GM12878 (cell line): Measurements from ENCODE around the gene CRYBB1. TPM values are rescaled to one million over a fixed set of nuclear protein-coding genes. Genes with fewer than 3 reads are reported as not detected.

ENCODE experiments used
- ATAC-seq: fragments of 200-7000 bp; cut with Tn5 transposase; 3 replicates; pipeline ENCODE4 v1.9.1; 2020; ENCODE audit warnings: mild to moderate bottlenecking, moderate library complexity
- BruUV-seq: library from RNA; stranded (reverse); fragments of 400-500 nt; replicated peaks from 2 replicates; lab custom pipeline; 2021; lab: Mats Ljungman, UMichigan
- CTCF ChIA-PET: fragments of 300-600 bp; sonication (Branson Sonifier 250); formaldehyde crosslinking; extraction: SDS; loops from one replicate; lab custom pipeline; 2021; ENCODE audit warnings: inconsistent platforms; lab: Yijun Ruan, JAX
- POLR2A ChIA-PET: fragments of 350-600 bp; formaldehyde crosslinking; extraction: SDS; loops from one replicate; lab custom pipeline; 2021; ENCODE audit warnings: inconsistent platforms; lab: Charles Lee
- RAD21 ChIA-PET: fragments of 300-600 bp; sonication (Branson Sonifier 250); formaldehyde crosslinking; loops from one replicate; lab custom pipeline; 2023; ENCODE audit warnings: antibody characterized with exemption; ENCODE audit not compliant: unreplicated experiment; lab: Charles Lee
- SMC1A ChIA-PET: fragments of 300-600 bp; sonication (Branson Sonifier 250); formaldehyde crosslinking; loops from one replicate; lab custom pipeline; 2023; ENCODE audit not compliant: unreplicated experiment, uncharacterized antibody; lab: Charles Lee
- DNase-seq: peaks from one replicate; pipeline ENCODE4 v3.0.0-alpha.2; 2011; ENCODE audit warnings: low read depth, low spot score
- FAIRE-seq: peaks from 3 replicates; lab custom pipeline; 2011; peaks lifted over from hg19 to GRCh38; lab: Jason Lieb, UNC
- H2AFZ ChIP-seq: 2 replicates; pipeline ENCODE4 v1.6.0; 2011; ENCODE audit warnings: low read depth, low read length, control low read depth; ENCODE audit not compliant: control insufficient read depth
- H3K27ac ChIP-seq: 2 replicates; pipeline ENCODE4 v1.5.1; 2011; ENCODE audit warnings: control low read depth; ENCODE audit not compliant: control insufficient read depth, insufficient read depth
- H3K27me3 ChIP-seq, 2 experiments: replicated peaks in 1 of 2; 2 replicates each; pipeline versions ENCODE4 v1.6.0 to v1.6.1; 2011; ENCODE audit warnings: low read length in 1 of 2; ENCODE audit not compliant: control insufficient read depth in 2 of 2, insufficient read depth in 2 of 2
- H3K36me3 ChIP-seq, 2 experiments: 2 replicates each; pipeline ENCODE4 v1.5.1; 2011; ENCODE audit warnings: low read length in 1 of 2; ENCODE audit not compliant: control insufficient read depth in 2 of 2, insufficient read depth in 2 of 2
- H3K4me1 ChIP-seq: 2 replicates; pipeline ENCODE4 v1.6.1; 2011; ENCODE audit warnings: mild to moderate bottlenecking, low read length, moderate library complexity, mixed read lengths; ENCODE audit not compliant: control insufficient read depth, insufficient read depth
- H3K4me2 ChIP-seq: 2 replicates; pipeline ENCODE4 v1.6.0; 2011; ENCODE audit warnings: control low read depth; ENCODE audit not compliant: control insufficient read depth, insufficient read depth
- H3K4me3 ChIP-seq: fragments of 200-600 bp; sonication (generic); 2 replicates; pipeline ENCODE4 v1.5.1; 2016
- H3K79me2 ChIP-seq: 2 replicates; pipeline ENCODE4 v1.6.0; 2011; ENCODE audit warnings: low read length; ENCODE audit not compliant: control insufficient read depth, insufficient read depth
- H3K9ac ChIP-seq: 2 replicates; pipeline ENCODE4 v1.8.0; 2011; ENCODE audit warnings: low read length, control low read depth, mixed read lengths; ENCODE audit not compliant: control insufficient read depth, insufficient read depth
- H3K9me3 ChIP-seq: replicated peaks from 3 replicates; pipeline ENCODE4 v1.5.1; 2011; ENCODE audit warnings: mild to moderate bottlenecking, low read length; ENCODE audit not compliant: control insufficient read depth, insufficient read depth
- H4K20me1 ChIP-seq: 2 replicates; pipeline ENCODE4 v1.6.0; 2011; ENCODE audit not compliant: control insufficient read depth, insufficient read depth
- CBFB ChIP-seq: IDR thresholded peaks from 2 replicates; pipeline ENCODE4 v1.6.1; 2016; ENCODE audit warnings: antibody characterized with exemption, low read depth
- KAT2A ChIP-seq: conservative IDR thresholded peaks from 2 replicates; pipeline ENCODE4 v1.6.1; 2011; ENCODE audit warnings: low read depth, low read length; ENCODE audit not compliant: control insufficient read depth
- MEF2A ChIP-seq: IDR thresholded peaks from 2 replicates; pipeline ENCODE4 v1.6.1; 2011; ENCODE audit warnings: low read depth, mild to moderate bottlenecking, low read length, moderate library complexity; ENCODE audit not compliant: insufficient read depth
- MXI1 ChIP-seq: fragments of 150-350 bp; IDR thresholded peaks from 2 replicates; pipeline ENCODE4 v1.6.1; 2011; ENCODE audit warnings: low read depth, mild to moderate bottlenecking, inconsistent platforms, low read length, improper control_type of control experiment
- POLR2A ChIP-seq: IDR thresholded peaks from 2 replicates; pipeline ENCODE4 v1.6.1; 2011; ENCODE audit warnings: low read depth, mild to moderate bottlenecking, low read length
- POU2F2 ChIP-seq: IDR thresholded peaks from 3 replicates; pipeline ENCODE4 v1.6.1; 2011; ENCODE audit warnings: low read depth, mild to moderate bottlenecking, low read length, borderline replicate concordance
- RELA ChIP-seq: fragments of 450-650 bp; IDR thresholded peaks from 2 replicates; pipeline ENCODE4 v1.8.0; 2014; ENCODE audit warnings: borderline replicate concordance; ENCODE audit not compliant: partially characterized antibody
- WGBS: methylation state at CpG from one replicate; pipeline ENCODE4 v1.1.6; 2016; ENCODE audit warnings: low lambda C conversion rate; ENCODE audit not compliant: insufficient replicate concordance, insufficient coverage; ENCODE audit errors: missing lambda C conversion rate; 5-methylcytosine and 5-hydroxymethylcytosine counted together
- in situ Hi-C: fragments of 300-500 bp; cut with MboI; formaldehyde crosslinking; loops from 9 replicates; pipeline ENCODE4 v1.14.3; 2018; ENCODE audit warnings: mixed read lengths
- intact Hi-C: fragments of 100-400 bp; cut with micrococcal nuclease; formaldehyde crosslinking; loops from one replicate; pipeline ENCODE4 v1.14.2; 2022; ENCODE audit not compliant: unreplicated experiment
- polyA plus RNA-seq, 11 experiments: library from polyadenylated mRNA; depleted of rRNA in 4 of 11; unstranded in 6 of 11; stranded (reverse) in 5 of 11; fragments of >200 nt; fragmentation: Nextera tagmentation in 4 of 11; fragmentation: Illumina TruSeq in 1 of 11; extraction: Ambion mirVana in 4 of 11; extraction: Trizol in 1 of 11; gene quantifications; 1 replicate in 1 of 11; 2 replicates in 10 of 11; pipeline versions ENCODE4 v1.2.1 to v1.2.3, GENCODE V29; 2011 to 2016; ENCODE audit warnings: inconsistent platforms in 2 of 11, missing spikeins in 2 of 11, low read depth in 1 of 11
- total RNA-seq, 4 experiments: library from RNA; depleted of rRNA in 3 of 4; stranded (reverse); fragments of >200 nt in 3 of 4; fragmentation: Illumina TruSeq in 1 of 4; extraction: Trizol in 1 of 4; gene quantifications; 2 replicates each; pipeline versions ENCODE4 v1.2.1 to v1.2.3, GENCODE V29; 2013 to 2021

CRYBB1 gene
- total and polyA plus RNA-seq, 10 of the 15 experiments (the other 5 are each of a cell fraction or from before 2014, with no cell fraction given) = 0.09 to 0.64 (median 0.23) TPM; not detected in 5

DNA sequence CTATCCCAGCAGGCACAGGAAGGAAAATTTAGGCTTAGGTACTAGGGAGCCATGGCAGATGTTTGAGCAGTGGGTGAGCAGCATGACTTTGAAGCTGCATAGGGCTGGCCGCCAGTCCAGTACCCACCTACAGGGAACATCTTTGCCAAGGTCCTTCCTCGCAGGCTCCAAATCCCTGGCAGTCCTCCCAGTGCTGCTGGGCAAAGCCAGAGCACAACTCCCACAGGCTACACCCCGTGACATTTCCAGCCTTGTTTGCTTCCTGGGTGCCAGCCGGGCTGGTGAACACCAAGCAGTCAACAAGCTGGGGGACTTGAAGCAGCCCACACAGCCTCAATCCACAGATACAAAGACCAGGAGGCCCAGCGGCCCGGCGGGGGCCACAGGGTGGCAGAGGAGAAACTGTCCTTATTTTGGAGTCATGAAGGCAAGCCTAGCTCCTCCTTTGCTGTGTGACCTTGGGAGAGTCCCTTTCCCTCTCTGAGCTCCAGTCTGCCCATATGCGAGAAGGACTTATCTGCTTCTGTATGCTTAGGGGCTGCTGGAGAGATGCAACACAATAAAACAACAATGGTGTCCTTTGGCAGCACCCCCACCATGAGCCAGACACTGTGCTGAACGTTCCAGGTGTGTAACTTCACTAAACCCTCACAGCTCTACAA is 55.9 kb downstream of the CRYBB1 start:
- no peak overlapping the region for H3K4me2 ChIP-seq
- H4K20me1 ChIP-seq = no peaks in the 10 kb centered on the region
- FAIRE-seq = no peak
- SMC1A ChIA-PET = interaction anchor here (1.2 kb wide), 2 partner anchors 9 to 17 kb away, joined by 3 read pairs; no protein-coding TSS in a partner anchor
- no TSS peak for BruUV-seq
- H3K4me3 ChIP-seq = no peak overlapping the region
- no peak overlapping the region for H3K9ac ChIP-seq
- H2AFZ ChIP-seq = no peak overlapping the region
- no peaks in the 10 kb centered on the region for H3K27me3 ChIP-seq
- 91% methylated on average over 9 of the region's 9 CpGs for WGBS
- POLR2A ChIA-PET = no interaction called here
- ATAC-seq = no peak
- RAD21 ChIA-PET = no interaction called here
- in situ Hi-C loops = no loop called here
- no peak overlapping the region for H3K27ac ChIP-seq
- CTCF ChIA-PET = interaction anchor here (1.1 kb wide), 1 partner anchor 40 kb away, joined by 3 read pairs; no protein-coding TSS in a partner anchor
- TF ChIP-seq KAT2A = no peak
- TF ChIP-seq POU2F2 = no peak
- TF ChIP-seq, all 136 proteins: peak for 0
- Histone ChIP-seq H3K36me3 (peaks cover 0 to 5% of the 10 kb centered on the region in 2 experiments; a peak in 3 of 4 replicates), H3K4me1 (no peaks in the 10 kb centered on the region), H3K9me3 (no peaks in the 10 kb centered on the region), H3K79me2 (no peaks in the 10 kb centered on the region; the same call in 1 of the 2 replicates)
- no peak for DNase-seq
- intact Hi-C loops = no loop called here

DNA sequence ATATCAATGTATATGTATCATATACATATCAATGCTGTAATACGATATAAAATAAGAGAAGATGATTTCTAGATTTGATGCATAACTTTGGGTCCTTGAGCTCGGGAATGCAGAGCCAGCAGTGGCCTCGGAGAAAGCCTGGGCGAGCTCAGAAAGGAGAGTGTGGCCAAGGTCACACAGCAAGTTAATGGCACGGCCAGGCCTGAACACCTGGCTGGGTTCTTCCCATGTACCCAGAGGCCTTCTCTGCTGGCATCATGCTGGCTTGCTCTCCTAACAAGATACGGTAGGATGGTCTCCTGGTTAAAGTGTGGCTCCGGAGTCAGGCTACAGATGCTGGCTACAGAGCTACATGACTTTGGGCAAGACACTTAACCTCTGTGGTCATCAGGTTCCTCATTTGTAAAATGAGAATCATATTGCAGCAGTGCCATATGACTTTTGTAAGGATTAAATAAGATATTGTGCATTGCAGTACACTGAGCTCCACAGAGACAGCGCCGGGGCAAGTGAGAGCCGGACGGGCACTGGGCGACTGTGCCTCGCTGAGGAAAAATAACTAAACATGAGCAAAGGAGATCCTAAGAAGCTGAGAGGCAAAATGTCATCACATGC is 57.8 kb downstream of the CRYBB1 start:
- CTCF ChIA-PET = interaction anchor here (0.5 to 1.1 kb wide), 3 partner anchors 10 to 81 kb away, joined by 3 read pairs; no protein-coding TSS in a partner anchor
- no peak for TF ChIP-seq MXI1
- TF ChIP-seq KAT2A = no peak
- no peak for TF ChIP-seq RELA
- TF ChIP-seq POLR2A = no peak
- no peak for TF ChIP-seq CBFB
- no peak for TF ChIP-seq MEF2A
- H3K4me3 ChIP-seq = no peak overlapping the region
- no peaks in the 10 kb centered on the region; the same call in 1 of the 2 replicates for H3K79me2 ChIP-seq
- no peak overlapping the region for H3K9ac ChIP-seq
- no peaks in the 10 kb centered on the region for H4K20me1 ChIP-seq
- no peaks in the 10 kb centered on the region for H3K4me1 ChIP-seq
- no peak overlapping the region for H3K27ac ChIP-seq
- 97% methylated on average over 13 of the region's 13 CpGs for WGBS
- no peaks in the 10 kb centered on the region for H3K9me3 ChIP-seq
- H3K36me3 ChIP-seq = peaks cover 0 to 4% of the 10 kb centered on the region in 2 experiments; a peak in 3 of 4 replicates
- no peaks in the 10 kb centered on the region for H3K27me3 ChIP-seq
- no peak overlapping the region for H3K4me2 ChIP-seq
- no peak overlapping the region for H2AFZ ChIP-seq
- RAD21 ChIA-PET = no interaction called here
- FAIRE-seq (no peak), ATAC-seq (no peak), DNase-seq (no peak)
- intact Hi-C loops = no loop called here
- SMC1A ChIA-PET = no interaction called here
- BruUV-seq = no TSS peak
- in situ Hi-C loops = no loop called here
- POLR2A ChIA-PET = no interaction called here
